Central memory CD8-positive, alpha-beta T cell (primary cell): Measurements from ENCODE around the gene IL1RL2.
A peak's percentile ranks its signal among the peaks of the same experiment; 100 is the strongest.

Experiments used
- ATAC-seq: fragments of 150-1000 bp; cut with Tn5 transposase; replicated peaks from 2 replicates; pipeline ENCODE4 v1.10.0; 2022; ENCODE audit warnings: mild to moderate bottlenecking, moderate FRiP score, moderate number of reproducible peaks; ENCODE audit not compliant: poor library complexity, severe bottlenecking; ENCODE audit errors: extremely low read depth
- DNase-seq, 2 donors: peaks; one replicate each; pipeline ENCODE4 v3.0.0; 2021; ENCODE audit warnings: low spot score in 2 of 2
- H3K27ac Mint-ChIP-seq: one replicate; pipeline ENCODE4 v1.8.0; 2022; ENCODE audit warnings: low read depth, mild to moderate bottlenecking, moderate library complexity, mixed read lengths
- H3K27me3 Mint-ChIP-seq: one replicate; pipeline ENCODE4 v1.8.0; 2022; ENCODE audit warnings: mixed read lengths
- H3K36me3 Mint-ChIP-seq: one replicate; pipeline ENCODE4 v1.8.0; 2022; ENCODE audit warnings: mild to moderate bottlenecking, moderate library complexity, mixed read lengths; ENCODE audit not compliant: insufficient read depth
- H3K4me1 Mint-ChIP-seq: one replicate; pipeline ENCODE4 v1.8.0; 2022; ENCODE audit warnings: mixed read lengths
- H3K4me3 Mint-ChIP-seq: one replicate; pipeline ENCODE4 v1.8.0; 2022; ENCODE audit warnings: mild to moderate bottlenecking, moderate library complexity, mixed read lengths
- H3K9me3 Mint-ChIP-seq: one replicate; pipeline ENCODE4 v1.8.0; 2022; ENCODE audit warnings: mixed read lengths

The IL1RL2 gene

DNA sequence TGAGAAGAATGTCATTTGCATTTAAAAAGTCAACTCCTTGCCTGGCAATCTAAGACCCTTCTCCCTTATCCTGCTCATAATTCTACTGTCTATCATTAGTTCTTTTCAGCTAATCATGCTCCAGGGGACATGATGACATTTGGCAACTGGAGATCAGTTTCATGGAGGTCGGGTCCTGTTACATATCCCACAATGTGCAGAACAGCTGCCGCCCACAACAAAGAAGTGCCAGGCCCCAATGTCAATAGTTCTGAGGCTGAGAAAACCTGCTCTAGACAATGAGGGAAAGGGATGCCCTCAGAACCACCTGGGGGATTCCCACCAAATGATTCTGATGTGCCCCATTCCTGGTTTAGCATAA lies 71.2 kb downstream of the IL1RL2 start:
- Mint-ChIP-seq H3K4me1 (peaks cover 32% of the 10 kb centered on the region), H3K9me3 (peaks cover 4% of the 10 kb centered on the region), H3K27me3 (no peaks in the 10 kb centered on the region), H3K4me3 (no peak overlapping the region), H3K27ac (peak overlapping the region; percentile 83), H3K36me3 (peaks cover 3% of the 10 kb centered on the region)
- DNase-seq (no peak), ATAC-seq (no peak)

DNA sequence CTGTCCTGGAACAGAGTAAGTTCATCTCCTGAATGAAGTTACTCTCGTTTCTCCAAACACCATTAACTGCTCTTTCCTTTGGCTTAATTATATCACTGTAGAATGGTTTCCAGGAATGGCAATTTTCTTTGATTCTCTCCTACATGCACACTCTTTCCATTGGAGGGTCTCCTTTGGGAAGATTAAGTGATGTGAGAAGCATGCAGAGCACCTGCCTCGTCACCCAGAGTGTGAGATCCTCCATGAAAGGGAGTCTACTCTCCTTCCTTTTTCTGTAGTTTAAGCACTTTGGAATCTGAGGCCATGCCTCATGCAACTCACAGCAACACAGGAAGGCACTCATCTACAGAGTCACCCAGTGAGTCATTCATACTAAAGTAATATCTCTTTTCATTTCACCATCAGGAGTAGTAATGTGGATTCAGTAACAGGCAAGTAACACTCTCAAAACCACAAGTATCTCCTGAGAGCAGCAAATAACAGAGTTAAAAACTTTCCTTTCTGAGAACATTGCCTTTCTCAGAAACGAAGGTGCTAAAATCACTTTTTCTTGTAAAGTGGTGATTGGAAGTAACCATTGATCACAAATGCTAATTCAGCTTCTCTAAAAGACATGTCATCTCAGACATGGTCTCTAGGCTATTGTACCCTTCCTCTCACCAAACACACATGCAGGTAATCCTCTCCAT lies 71.7 kb downstream of the IL1RL2 start:
- Mint-ChIP-seq H3K36me3 (peaks cover 3% of the 10 kb centered on the region), H3K9me3 (peaks cover 4% of the 10 kb centered on the region), H3K27me3 (no peaks in the 10 kb centered on the region), H3K4me3 (peak overlapping the region; percentile 39), H3K4me1 (peaks cover 27% of the 10 kb centered on the region), H3K27ac (peak overlapping the region; percentile 83)
- DNase-seq (no peak), ATAC-seq (peak; percentile 69)

DNA sequence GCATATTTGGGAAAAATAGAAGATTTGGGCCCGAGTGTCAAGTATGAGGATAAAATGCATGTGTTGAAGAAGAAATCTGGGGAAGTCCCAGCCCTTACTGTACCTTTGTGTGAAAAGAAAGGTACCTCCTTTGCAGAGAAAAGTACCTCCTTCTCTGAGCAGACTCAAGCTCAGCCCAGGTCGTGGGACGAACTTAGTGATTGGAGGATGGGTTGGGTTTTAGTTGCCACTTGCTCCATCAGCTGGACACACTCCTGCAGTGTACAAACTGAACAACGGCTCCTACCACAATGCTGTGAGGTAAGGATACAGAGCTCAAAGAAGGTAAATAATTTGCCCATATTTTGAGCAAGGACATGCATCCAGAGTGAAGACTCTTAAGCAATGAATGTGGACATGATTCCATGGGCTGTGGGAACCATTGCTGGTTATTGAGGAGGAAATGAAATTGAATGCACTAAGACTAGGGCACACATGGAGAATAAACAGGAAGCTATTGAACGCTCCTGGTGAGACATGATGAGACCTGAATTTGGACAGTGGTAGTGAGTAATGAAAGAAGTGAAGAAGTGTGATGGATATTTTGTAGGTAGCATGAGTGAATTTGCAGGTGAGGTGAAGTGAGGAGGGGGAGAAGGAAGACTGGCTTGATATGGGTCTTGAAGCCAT lies 74.8 kb downstream of the IL1RL2 start:
- peaks cover 4% of the 10 kb centered on the region for H3K9me3 Mint-ChIP-seq
- H3K4me1 Mint-ChIP-seq: peaks cover 18% of the 10 kb centered on the region
- ATAC-seq (no peak), DNase-seq (no peak)
- H3K27ac Mint-ChIP-seq: no peak overlapping the region
- H3K27me3 Mint-ChIP-seq: no peaks in the 10 kb centered on the region
- no peaks in the 10 kb centered on the region for H3K36me3 Mint-ChIP-seq
- no peak overlapping the region for H3K4me3 Mint-ChIP-seq

GRCh38 chr2:102262216-102263129 lies 75.7 kb downstream of the IL1RL2 start:
- ATAC-seq (peak; percentile 55), DNase-seq (no peak)
- Mint-ChIP-seq H3K9me3 (peaks cover 4% of the 10 kb centered on the region), H3K4me3 (no peak overlapping the region), H3K4me1 (peaks cover 10% of the 10 kb centered on the region), H3K27me3 (no peaks in the 10 kb centered on the region), H3K36me3 (no peaks in the 10 kb centered on the region), H3K27ac (no peak overlapping the region)

- Mint-ChIP-seq H3K27ac (no peak overlapping the region), H3K9me3 (no peaks in the 10 kb centered on the region), H3K36me3 (no peaks in the 10 kb centered on the region), H3K4me1 (no peaks in the 10 kb centered on the region), H3K27me3 (no peaks in the 10 kb centered on the region), H3K4me3 (no peak overlapping the region)
- ATAC-seq (no peak), DNase-seq (no peak)
These were observed 78.1 kb downstream of the IL1RL2 start for GRCh38 chr2:102264952-102265351.

GRCh38 chr2:102266204-102266603 lies 79.4 kb downstream of the IL1RL2 start:
- ATAC-seq (no peak), DNase-seq (no peak)
- Mint-ChIP-seq H3K4me1 (no peaks in the 10 kb centered on the region), H3K4me3 (no peak overlapping the region), H3K36me3 (no peaks in the 10 kb centered on the region), H3K9me3 (no peaks in the 10 kb centered on the region), H3K27me3 (no peaks in the 10 kb centered on the region), H3K27ac (no peak overlapping the region)

DNA sequence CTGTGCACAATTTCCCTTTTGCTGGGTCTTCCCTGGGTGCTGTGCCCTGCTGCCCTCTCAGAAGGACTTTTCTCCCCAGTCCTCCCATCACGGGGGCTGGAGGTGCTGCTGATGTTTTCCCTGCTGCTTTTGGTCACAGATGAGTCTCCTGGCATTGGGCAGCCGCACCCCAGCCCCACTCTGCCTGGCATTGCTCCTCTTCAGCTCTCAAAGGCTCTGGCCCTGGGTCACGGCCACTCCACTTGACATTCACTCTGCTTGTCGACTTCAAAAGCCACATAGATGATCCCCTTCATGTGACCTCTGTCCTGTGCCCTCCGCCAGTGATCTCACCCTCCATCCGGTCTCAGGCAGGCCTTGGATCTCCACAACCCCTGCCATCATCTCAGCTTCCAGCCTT lies 81.0 kb downstream of the IL1RL2 start:
- H3K27me3 Mint-ChIP-seq: no peaks in the 10 kb centered on the region
- peaks cover 6% of the 10 kb centered on the region for H3K4me1 Mint-ChIP-seq
- no peak overlapping the region for H3K27ac Mint-ChIP-seq
- no peak overlapping the region for H3K4me3 Mint-ChIP-seq
- DNase-seq (no peak), ATAC-seq (no peak)
- H3K9me3 Mint-ChIP-seq: no peaks in the 10 kb centered on the region
- no peaks in the 10 kb centered on the region for H3K36me3 Mint-ChIP-seq

DNA sequence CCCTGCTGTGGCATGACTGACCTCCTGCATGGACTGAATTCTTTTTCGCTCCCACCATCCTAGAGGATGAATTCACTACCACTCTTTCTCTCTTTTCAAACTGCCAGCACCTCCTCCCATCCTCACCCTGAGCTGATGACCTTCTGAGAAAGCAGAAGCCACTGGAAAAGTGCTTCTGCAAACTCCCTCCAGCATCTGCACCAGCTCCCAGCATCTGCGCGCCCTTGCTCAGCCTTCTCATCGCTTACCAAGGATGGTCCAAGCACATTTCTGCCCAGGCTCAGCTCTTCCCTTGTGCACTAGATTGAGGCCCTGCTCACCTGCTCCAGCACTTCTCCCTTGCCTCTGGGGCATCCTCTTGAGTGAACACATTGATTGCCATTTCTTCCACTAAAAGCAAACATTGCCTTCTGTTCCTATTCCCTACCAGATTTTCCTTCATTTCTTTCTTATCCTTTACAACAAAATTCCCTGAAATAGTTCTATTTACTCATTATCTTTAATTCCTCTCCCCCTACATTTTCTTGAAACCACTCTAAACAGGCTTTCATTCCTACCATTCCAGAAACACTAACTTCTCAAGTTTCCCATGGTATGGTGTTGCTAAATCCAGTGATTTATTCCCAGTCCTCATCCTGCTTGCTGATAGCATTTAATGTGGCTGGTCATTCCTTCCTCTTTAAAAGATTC lies 81.8 kb downstream of the IL1RL2 start:
- Mint-ChIP-seq H3K9me3 (no peaks in the 10 kb centered on the region), H3K4me1 (peaks cover 6% of the 10 kb centered on the region), H3K36me3 (no peaks in the 10 kb centered on the region), H3K27me3 (no peaks in the 10 kb centered on the region), H3K27ac (no peak overlapping the region), H3K4me3 (no peak overlapping the region)
- no peak for DNase-seq
- ATAC-seq: no peak

- Mint-ChIP-seq H3K36me3 (no peaks in the 10 kb centered on the region), H3K9me3 (no peaks in the 10 kb centered on the region), H3K4me1 (peaks cover 6% of the 10 kb centered on the region), H3K27ac (no peak overlapping the region), H3K27me3 (no peaks in the 10 kb centered on the region), H3K4me3 (no peak overlapping the region)
- DNase-seq (no peak), ATAC-seq (no peak)
These were observed 82.3 kb downstream of the IL1RL2 start for GRCh38 chr2:102269200-102269524.

- peak overlapping the region; percentile 5 for H3K4me3 Mint-ChIP-seq
- H3K36me3 Mint-ChIP-seq: no peaks in the 10 kb centered on the region
- ATAC-seq: peak; percentile 64
- H3K9me3 Mint-ChIP-seq: no peaks in the 10 kb centered on the region
- H3K27ac Mint-ChIP-seq: no peak overlapping the region
- no peak for DNase-seq
- no peaks in the 10 kb centered on the region for H3K27me3 Mint-ChIP-seq
- H3K4me1 Mint-ChIP-seq: peaks cover 7% of the 10 kb centered on the region
These were observed 85.0 kb downstream of the IL1RL2 start for GRCh38 chr2:102271844-102272243.

- Mint-ChIP-seq H3K4me1 (peaks cover 25% of the 10 kb centered on the region), H3K4me3 (no peak overlapping the region), H3K9me3 (no peaks in the 10 kb centered on the region), H3K27me3 (no peaks in the 10 kb centered on the region), H3K36me3 (no peaks in the 10 kb centered on the region), H3K27ac (no peak overlapping the region)
- DNase-seq: no peak
- ATAC-seq: no peak
These were observed 86.9 kb downstream of the IL1RL2 start for GRCh38 chr2:102273619-102274211.

DNA sequence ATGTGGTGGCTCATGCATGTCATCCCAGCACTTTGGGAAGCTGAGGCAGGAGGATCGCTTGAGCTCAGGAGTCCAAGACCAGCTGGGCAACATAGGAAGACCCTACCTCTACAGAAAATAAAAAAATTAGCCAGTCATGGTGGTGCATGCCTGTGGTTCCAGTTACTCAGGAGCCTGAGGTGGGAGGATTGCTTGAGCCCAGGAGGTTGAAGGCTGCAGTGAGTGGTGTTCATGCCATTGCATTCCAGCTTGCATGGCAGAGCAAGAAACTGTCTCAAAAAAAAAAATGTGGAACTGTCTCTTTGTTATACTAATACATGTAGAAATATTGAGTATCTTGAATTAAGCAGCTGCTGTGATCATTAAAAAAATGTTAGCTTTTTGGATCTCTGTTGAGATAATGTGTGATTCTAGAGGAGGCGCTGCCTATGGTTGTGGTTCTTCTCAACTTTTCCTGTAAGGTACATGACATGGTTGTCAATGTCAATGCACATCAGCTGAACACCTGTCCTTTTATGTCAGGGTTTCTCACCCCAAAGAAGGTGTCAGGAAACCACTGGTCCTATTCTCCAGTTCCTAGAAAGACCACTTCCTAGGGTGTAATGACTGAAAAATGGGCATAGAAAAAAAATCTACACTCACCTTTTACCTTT lies 89.9 kb downstream of the IL1RL2 start:
- Mint-ChIP-seq H3K27ac (no peak overlapping the region), H3K4me3 (no peak overlapping the region)
- peak; percentile 36 for ATAC-seq

More for the DNA sequence above, 89.9 kb downstream of the IL1RL2 start:
- Mint-ChIP-seq H3K9me3 (no peaks in the 10 kb centered on the region), H3K27me3 (no peaks in the 10 kb centered on the region), H3K36me3 (no peaks in the 10 kb centered on the region), H3K4me1 (peaks cover 25% of the 10 kb centered on the region)
- DNase-seq: no peak
